ENCODE measurements around the gene BLMH.

BLMH gene

DNA sequence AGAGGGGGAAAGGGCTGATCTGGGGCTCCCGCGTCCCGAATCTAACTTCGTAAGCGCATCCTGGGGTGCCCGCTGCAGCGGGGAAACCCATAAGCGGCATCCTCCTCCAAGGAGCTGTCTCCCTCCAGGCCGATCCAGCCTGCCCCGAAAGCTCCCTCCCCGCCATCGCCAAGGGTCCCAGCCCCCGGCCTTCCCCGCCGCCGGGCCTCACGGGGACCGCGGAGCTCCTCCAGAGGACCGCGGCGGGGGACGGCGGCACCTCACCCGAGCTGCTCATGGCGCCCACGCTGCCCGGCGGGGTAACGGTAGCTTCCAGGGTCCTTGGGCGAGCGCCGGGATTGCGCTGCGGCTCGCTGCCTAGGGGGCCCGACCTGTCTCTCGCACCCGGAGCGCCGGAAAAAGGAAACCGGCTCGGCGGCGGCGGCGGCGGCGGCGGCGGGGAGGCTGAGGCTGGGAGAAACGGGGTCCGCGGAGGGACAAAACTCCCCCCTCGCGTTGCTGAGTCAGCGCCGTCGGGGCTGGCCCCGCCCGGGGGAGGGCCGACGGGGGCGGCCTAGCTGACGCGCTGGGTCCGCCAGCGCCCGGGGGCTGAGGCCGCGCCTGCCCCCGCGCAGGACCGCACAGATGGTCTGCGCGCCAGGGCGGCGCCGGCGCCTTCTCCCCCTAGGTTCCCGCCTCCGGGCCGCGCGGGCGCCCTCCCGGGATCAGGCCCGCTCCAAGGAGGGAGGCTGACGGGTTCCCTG is at the start of gene BLMH:
Gene BLMH (minus strand): TSS at position 402 of the 743 bp plus-strand sequence. CDS start 125 bp downstream, at position 277.
- DNase-seq = peak in 51 of 56 donors; percentile 9 to 80 (median 58)

DNA sequence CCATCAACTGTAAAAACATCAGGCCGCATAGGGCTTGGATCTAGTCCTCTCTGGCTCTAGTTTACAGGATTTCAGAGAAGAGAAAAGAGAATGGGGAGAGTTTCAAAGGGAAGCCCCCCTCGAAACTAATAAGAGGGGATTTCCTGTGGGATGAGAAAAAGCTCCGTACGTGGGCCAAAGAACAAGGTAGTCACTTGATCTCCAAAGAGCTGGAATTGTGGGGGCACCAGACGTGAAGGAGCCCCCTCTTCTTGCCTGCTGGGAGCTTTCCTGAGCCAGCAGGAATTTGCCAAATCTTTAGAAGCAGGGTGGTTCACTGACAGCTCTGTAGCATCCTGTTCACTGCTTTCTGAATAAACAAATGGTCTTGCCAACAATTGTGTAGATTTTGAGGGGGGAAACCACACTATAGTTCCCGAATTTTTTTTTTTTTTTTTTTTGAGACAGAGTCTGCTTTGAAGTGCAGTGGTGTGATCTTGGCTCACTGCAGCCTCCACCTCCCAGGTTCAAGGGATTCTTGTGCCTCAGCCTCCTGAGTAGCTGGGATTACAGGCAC is 49.1 kb upstream of the BLMH start:
- no peak for DNase-seq

- DNase-seq = no peak
These were observed 47.3 kb upstream of the BLMH start for GRCh38 chr17:30339086-30339485.

- DNase-seq = no peak
These were observed 45.8 kb upstream of the BLMH start for GRCh38 chr17:30337393-30337999.

GRCh38 chr17:30336369-30337171 is 44.8 kb upstream of the BLMH start:
- no peak for DNase-seq

GRCh38 chr17:30334421-30334820 is 42.7 kb upstream of the BLMH start:
- DNase-seq = no peak

GRCh38 chr17:30333503-30334360 is 42.0 kb upstream of the BLMH start, which contains the start of gene TMIGD1:
Gene TMIGD1, minus strand, starts transcription at chr17:30334057. Its CDS starts 1,924 bp downstream, at chr17:30332133.
- no peak for DNase-seq

GRCh38 chr17:30332057-30332542 is 40.4 kb upstream of the BLMH start:
- DNase-seq = no peak

GRCh38 chr17:30326809-30327208 is 35.1 kb upstream of the BLMH start:
- DNase-seq = no peak

- no peak for DNase-seq
These were observed 33.0 kb upstream of the BLMH start for GRCh38 chr17:30324723-30325122.

DNA sequence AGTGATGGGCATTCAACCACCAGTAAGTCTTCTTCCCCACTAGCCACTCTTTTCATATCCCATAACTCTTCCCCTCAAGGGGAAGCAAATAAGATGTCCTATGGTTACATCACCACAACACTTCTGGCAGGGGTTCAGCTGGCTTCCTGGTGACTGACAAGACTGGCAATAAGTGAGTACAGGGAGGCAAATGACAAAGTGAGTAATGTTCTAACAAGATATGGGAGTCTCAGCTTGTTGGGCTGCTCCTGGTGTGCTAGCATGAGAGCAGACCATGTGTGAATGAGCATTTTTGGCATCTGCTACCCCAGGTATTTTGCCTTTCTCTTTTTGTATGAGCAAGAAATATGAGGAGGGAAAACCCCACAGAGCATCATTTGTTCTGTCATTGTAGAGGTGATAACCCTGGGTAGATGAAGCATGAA is 32.2 kb upstream of the BLMH start:
- DNase-seq = no peak

- DNase-seq = no peak
These were observed 31.6 kb upstream of the BLMH start for GRCh38 chr17:30323262-30323894.

DNA sequence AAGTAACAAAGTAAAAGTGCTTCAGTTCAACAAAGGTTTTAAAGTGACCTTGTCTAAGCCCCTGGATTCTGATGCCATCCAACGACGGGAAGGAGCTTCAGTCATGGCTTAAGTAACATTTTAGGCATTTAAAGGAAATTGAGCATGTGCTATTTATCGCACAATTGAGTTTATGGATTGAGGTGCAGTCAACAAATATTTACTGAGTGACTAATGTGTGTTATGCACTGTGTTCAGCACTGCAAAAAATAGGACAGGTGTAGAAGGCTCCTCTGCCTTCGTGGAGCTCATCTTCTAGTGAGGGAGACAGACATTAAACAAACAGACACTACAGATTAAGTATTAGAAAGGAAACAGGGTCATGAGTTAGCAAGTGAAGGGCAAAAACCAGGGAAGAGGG is 29.6 kb upstream of the BLMH start:
- DNase-seq = no peak

DNA sequence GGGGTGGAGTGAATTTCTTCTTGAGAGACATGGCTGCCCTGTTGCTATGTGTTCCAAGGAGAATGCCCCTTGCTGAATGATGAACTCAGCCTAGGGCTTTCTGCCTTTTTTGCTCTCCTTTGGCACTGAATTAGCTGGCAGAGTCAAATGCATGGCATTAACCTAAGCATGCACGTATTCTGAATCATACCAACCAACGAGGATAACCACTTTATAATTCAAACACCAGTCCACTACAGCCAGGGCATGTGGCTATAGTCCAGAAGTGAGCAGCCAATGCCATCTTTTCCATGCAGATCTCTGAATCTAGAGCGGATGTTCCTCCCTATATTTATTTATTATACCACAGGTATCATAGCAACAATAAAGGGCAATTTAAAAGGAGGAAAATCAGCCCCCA is 26.4 kb upstream of the BLMH start:
- no peak for DNase-seq

DNA sequence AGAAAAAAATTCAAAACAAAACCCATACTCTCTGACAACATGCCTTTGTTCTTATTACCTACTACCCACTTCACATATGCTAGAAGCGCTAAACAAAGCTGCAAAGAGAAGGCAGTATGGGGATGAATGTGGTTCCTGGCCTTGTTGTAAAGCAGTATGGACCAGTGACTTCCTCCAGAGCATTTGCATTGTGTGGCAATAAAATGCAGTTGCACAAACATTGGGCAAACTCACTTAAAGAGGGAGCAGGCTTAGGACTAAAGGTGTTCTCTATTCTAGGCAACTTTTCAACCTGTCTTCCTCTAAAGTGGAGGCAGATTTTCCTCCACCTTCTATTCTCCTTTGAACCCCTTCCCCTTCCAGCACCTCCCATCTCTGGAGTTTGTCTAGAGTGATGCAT is 25.0 kb upstream of the BLMH start:
- no peak for DNase-seq

- DNase-seq = no peak
These were observed 23.4 kb upstream of the BLMH start for GRCh38 chr17:30315106-30315505.

DNA sequence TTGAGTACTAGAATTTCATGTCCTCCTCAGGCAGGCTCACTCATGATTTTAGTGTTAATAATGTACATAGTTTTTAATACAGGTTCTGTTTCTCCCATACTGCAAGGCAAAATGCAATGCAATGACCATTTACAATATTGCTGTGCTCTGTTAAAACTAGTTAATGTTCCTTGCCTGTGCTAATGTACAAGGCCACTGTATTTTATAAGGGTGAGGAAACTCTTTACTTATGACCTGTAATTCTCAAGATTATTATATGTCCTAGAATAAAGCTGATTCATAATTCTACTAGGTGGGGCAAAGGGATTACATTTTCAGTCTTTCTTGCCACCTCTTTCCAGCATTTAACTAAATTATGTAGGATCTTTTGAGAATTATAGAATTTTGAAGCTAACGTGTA is 22.7 kb upstream of the BLMH start:
- no peak for DNase-seq

- no peak for DNase-seq
These were observed 20.5 kb upstream of the BLMH start for GRCh38 chr17:30312226-30312625.

DNA sequence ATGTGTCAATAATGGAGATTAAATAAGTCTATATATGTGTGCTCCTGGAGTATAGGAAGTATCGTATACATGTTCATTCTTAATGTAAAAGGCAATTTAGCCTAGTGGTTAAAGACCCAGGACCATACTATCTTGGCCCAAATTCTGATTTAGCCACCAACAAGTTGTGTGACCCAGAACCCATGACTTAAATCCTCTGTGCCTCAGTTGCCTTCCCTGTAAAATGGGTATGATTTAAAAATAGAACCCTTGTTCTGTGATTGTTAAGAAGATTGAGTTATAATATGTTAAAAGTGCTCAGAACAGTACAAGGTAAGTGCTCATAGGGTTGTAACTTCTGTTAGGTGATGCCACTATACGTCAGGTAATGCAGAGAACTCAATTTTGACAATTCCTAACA is 18.8 kb upstream of the BLMH start:
- no peak for DNase-seq

- DNase-seq = no peak
These were observed 17.8 kb upstream of the BLMH start for GRCh38 chr17:30309591-30309990.

Data from amygdala (tissue), 56 donors.